ENCODE data around the gene GDI2. TPM values are rescaled to one million over a fixed set of nuclear protein-coding genes. Genes with fewer than 3 reads are reported as not detected.

Gene GDI2
- total RNA-seq, 2 experiments from 2014 or later, result 265 to 292 TPM

DNA sequence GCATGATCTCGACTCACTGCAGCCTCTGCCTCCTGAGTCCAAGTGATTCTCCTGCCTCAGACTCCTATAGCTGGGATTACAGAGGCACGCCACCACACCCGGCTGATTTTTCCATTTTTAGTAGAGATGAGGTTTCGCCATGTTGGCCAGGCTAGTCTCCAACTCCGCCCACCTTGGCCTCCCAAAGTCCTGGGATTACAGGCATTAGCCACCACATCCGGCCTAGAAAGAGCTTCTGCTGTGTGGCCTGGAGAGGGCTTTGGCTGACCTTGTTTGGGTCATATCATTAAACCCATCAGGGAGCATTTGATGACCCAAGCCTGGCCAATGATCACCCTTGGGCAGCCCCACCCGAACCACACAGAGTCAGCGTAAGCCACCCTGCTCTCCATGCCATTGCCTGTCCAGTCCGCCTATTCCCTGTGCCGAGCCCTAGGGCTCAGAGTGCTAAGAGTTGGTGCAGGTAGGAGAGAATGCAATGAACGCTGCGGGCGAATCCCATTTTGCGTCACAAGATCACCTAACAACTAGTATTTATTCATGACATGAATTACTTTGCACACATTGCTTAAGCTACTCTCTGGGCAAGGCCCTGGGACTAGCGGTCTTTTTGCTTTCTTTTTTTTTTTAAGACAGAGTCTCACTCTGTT, 22.3 kb upstream of the GDI2 start:
- H3K79me2 ChIP-seq (ENCODE audit: insufficient read depth, low read depth, low read length), result no peaks in the 10 kb centered on the region
- no peak overlapping the region for H3K4me2 ChIP-seq (ENCODE audit: low read length)
- no peaks in the 10 kb centered on the region for H4K20me1 ChIP-seq (ENCODE audit: insufficient read depth, low read length)
- H2AFZ ChIP-seq (ENCODE audit: low read length), result no peak overlapping the region
- H3K4me3 ChIP-seq (ENCODE audit: low read depth, low read length, poor library complexity, severe bottlenecking), result no peak overlapping the region
- BruUV-seq (replicated peaks), result no TSS peak
- POLR2A ChIA-PET, result no interaction called here
- peaks cover 16% of the 10 kb centered on the region for H3K4me1 ChIP-seq (ENCODE audit: insufficient read depth, low read length, poor library complexity, severe bottlenecking)
- H3K9me2 ChIP-seq (ENCODE audit: insufficient read depth, low read length), result no peaks in the 10 kb centered on the region
- no peak for DNase-seq (ENCODE audit: low spot score)
- TF ChIP-seq EZH2phosphoT487 (IDR thresholded peaks at IDR 0.05; ENCODE audit: borderline replicate concordance, low read depth, low read length), result no peak
- TF ChIP-seq, protein P1, sequence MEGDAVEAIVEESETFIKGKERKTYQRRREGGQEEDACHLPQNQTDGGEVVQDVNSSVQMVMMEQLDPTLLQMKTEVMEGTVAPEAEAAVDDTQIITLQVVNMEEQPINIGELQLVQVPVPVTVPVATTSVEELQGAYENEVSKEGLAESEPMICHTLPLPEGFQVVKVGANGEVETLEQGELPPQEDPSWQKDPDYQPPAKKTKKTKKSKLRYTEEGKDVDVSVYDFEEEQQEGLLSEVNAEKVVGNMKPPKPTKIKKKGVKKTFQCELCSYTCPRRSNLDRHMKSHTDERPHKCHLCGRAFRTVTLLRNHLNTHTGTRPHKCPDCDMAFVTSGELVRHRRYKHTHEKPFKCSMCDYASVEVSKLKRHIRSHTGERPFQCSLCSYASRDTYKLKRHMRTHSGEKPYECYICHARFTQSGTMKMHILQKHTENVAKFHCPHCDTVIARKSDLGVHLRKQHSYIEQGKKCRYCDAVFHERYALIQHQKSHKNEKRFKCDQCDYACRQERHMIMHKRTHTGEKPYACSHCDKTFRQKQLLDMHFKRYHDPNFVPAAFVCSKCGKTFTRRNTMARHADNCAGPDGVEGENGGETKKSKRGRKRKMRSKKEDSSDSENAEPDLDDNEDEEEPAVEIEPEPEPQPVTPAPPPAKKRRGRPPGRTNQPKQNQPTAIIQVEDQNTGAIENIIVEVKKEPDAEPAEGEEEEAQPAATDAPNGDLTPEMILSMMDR (conservative IDR thresholded peaks at IDR 0.05; ENCODE audit: low read length), result no peak
- H3K9me3 ChIP-seq (ENCODE audit: low read length), result no peaks in the 10 kb centered on the region
- CTCF ChIA-PET (ENCODE audit: unreplicated experiment), result no interaction called here
- H3K27ac ChIP-seq (ENCODE audit: low read depth, low read length, poor library complexity, severe bottlenecking), result no peak overlapping the region
- H3K36me3 ChIP-seq (ENCODE audit: insufficient read depth, low read length), result no peaks in the 10 kb centered on the region
- intact Hi-C loops (cut with micrococcal nuclease; ENCODE audit: unreplicated experiment), result no loop called here

DNA sequence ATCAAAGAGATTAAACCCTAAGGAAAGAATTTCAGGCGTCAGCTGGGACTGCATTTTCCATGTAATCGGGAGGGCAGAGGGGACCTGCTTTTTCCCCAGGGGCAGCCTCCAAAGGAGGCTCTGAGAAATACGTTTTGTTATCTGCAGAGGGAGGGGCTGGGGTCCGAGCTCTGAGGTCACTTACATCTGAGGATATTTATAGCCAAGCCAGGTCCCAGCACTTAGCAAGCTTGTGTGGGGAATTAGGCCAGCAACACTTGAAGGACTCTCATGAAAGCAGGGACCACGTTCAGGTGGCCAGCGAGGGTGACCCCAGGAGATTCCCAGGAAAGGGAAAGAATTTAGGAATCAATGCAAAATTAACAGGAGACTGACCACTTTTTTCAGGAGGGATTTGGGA, 20.6 kb upstream of the GDI2 start:
- TF ChIP-seq EZH2phosphoT487 (IDR thresholded peaks at IDR 0.05; ENCODE audit: borderline replicate concordance, low read depth, low read length), result no peak
- TF ChIP-seq, protein P1 (conservative IDR thresholded peaks at IDR 0.05; ENCODE audit: low read length), result no peak
- Histone ChIP-seq H3K4me2 (ENCODE audit: low read length) (no peak overlapping the region), H3K36me3 (ENCODE audit: insufficient read depth, low read length) (no peaks in the 10 kb centered on the region), H2AFZ (ENCODE audit: low read length) (no peak overlapping the region), H3K79me2 (ENCODE audit: insufficient read depth, low read depth, low read length) (no peaks in the 10 kb centered on the region), H3K27ac (ENCODE audit: low read depth, low read length, poor library complexity, severe bottlenecking) (no peak overlapping the region), H3K9me3 (ENCODE audit: low read length) (no peaks in the 10 kb centered on the region), H3K9me2 (ENCODE audit: insufficient read depth, low read length) (no peaks in the 10 kb centered on the region), H3K4me3 (ENCODE audit: low read depth, low read length, poor library complexity, severe bottlenecking) (no peak overlapping the region), H3K4me1 (ENCODE audit: insufficient read depth, low read length, poor library complexity, severe bottlenecking) (peaks cover under 1% of the 10 kb centered on the region), H4K20me1 (ENCODE audit: insufficient read depth, low read length) (no peaks in the 10 kb centered on the region)
- no TSS peak for BruUV-seq (replicated peaks)
- DNase-seq (ENCODE audit: low spot score), result no peak
- intact Hi-C loops (cut with micrococcal nuclease; ENCODE audit: unreplicated experiment), result no loop called here
- ChIA-PET POLR2A (interaction anchor here (0.7 to 1.4 kb wide), 3 partner anchors 9 to 19 kb away, joined by 4 to 5 read pairs (median 4); no protein-coding TSS in a partner anchor), CTCF (ENCODE audit: unreplicated experiment) (no interaction called here)

DNA sequence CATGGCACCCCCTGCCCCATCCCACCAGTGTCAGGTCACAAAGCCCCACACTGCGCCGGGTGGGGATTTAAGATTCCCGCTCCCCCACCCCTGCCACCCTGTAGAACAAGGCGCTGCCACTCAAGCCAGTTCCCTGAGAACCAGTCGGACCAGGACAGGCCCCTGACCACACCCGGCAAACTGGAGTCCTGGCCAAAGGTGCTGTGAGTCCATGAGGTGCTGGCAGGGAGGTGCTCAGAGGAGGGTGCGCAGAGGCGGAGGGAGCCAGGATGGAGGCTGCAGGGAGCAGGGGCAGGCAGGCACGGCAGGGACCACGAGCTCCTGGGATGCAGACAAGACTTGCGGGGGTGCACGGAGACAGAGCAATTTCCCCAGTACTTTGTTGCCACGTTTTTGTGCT, 19.7 kb upstream of the GDI2 start:
- Histone ChIP-seq H3K27ac (ENCODE audit: low read depth, low read length, poor library complexity, severe bottlenecking) (no peak overlapping the region), H4K20me1 (ENCODE audit: insufficient read depth, low read length) (no peaks in the 10 kb centered on the region), H3K79me2 (ENCODE audit: insufficient read depth, low read depth, low read length) (no peaks in the 10 kb centered on the region), H3K9me2 (ENCODE audit: insufficient read depth, low read length) (no peaks in the 10 kb centered on the region), H2AFZ (ENCODE audit: low read length) (no peak overlapping the region), H3K4me2 (ENCODE audit: low read length) (no peak overlapping the region), H3K9me3 (ENCODE audit: low read length) (no peaks in the 10 kb centered on the region), H3K4me3 (ENCODE audit: low read depth, low read length, poor library complexity, severe bottlenecking) (no peak overlapping the region), H3K4me1 (ENCODE audit: insufficient read depth, low read length, poor library complexity, severe bottlenecking) (no peaks in the 10 kb centered on the region), H3K36me3 (ENCODE audit: insufficient read depth, low read length) (no peaks in the 10 kb centered on the region)
- ChIA-PET CTCF (ENCODE audit: unreplicated experiment) (no interaction called here), POLR2A (interaction anchor here (0.6 kb wide), 1 partner anchor 142 kb away, joined by 3 read pairs; no protein-coding TSS in a partner anchor)
- no peak for DNase-seq (ENCODE audit: low spot score)
- BruUV-seq (replicated peaks), result no TSS peak
- no peak for TF ChIP-seq EZH2phosphoT487 (IDR thresholded peaks at IDR 0.05; ENCODE audit: borderline replicate concordance, low read depth, low read length)
- TF ChIP-seq, protein P1 (conservative IDR thresholded peaks at IDR 0.05; ENCODE audit: low read length), result no peak
- intact Hi-C loops (cut with micrococcal nuclease; ENCODE audit: unreplicated experiment), result no loop called here

Data from OCI-LY7 (cell line).